Suppressor macrophage (primary cell): ENCODE measurements around the gene TTC33.
A peak's percentile ranks its signal among the peaks of the same experiment; 100 is the strongest.
"Not testable (repeated sequence)": the region's sequence is repeated elsewhere in the genome, so short reads cannot be mapped to it uniquely, and the experiment has no call there.

Source experiments
- DNase-seq, 4 experiments: peaks; one replicate each; pipeline ENCODE4 v3.0.0-alpha.2; 2020 to 2022

Gene TTC33

GRCh38 chr5:40679148-40679912 is 76.4 kb downstream of the TTC33 start:
- peak; percentile 95 to 99 (median 98) for DNase-seq

- no peak for DNase-seq
Observed at GRCh38 chr5:40678460-40679147, 77.2 kb downstream of the TTC33 start.

GRCh38 chr5:40678026-40678425 is 77.7 kb downstream of the TTC33 start:
- DNase-seq: peak; percentile 45 to 72 (median 62)

- no peak for DNase-seq
Observed at GRCh38 chr5:40677456-40677855, 78.3 kb downstream of the TTC33 start.

- no peak for DNase-seq
Observed at GRCh38 chr5:40676613-40677343, 79.0 kb downstream of the TTC33 start.

- DNase-seq: no peak
Observed at GRCh38 chr5:40675396-40676133, 80.2 kb downstream of the TTC33 start.

- no peak for DNase-seq
Observed at GRCh38 chr5:40674661-40675235, 81.0 kb downstream of the TTC33 start.

- DNase-seq: peak; percentile 61 to 90 (median 76)
Observed at GRCh38 chr5:40672425-40672824, 83.3 kb downstream of the TTC33 start.

GRCh38 chr5:40669606-40670390 is 86.0 kb downstream of the TTC33 start:
- DNase-seq: peak in 3 of 4 experiments; percentile 26 to 57 (median 39)

GRCh38 chr5:40667161-40667663 is 88.5 kb downstream of the TTC33 start:
- peak in 1 of 4 experiments; percentile 42 for DNase-seq

- DNase-seq: no peak
Observed at GRCh38 chr5:40666657-40667056, 89.1 kb downstream of the TTC33 start.

GRCh38 chr5:40665635-40666298 is 90.0 kb downstream of the TTC33 start:
- DNase-seq: no peak

GRCh38 chr5:40660751-40661150 is 95.0 kb downstream of the TTC33 start:
- DNase-seq: no peak

- no peak for DNase-seq
Observed at GRCh38 chr5:40656766-40657165, 99.0 kb downstream of the TTC33 start.

- DNase-seq: not testable (repeated sequence)
Observed at GRCh38 chr5:40656091-40656490, 99.7 kb downstream of the TTC33 start.

- DNase-seq: peak in 2 of 4 experiments; percentile 29 to 41
Observed at GRCh38 chr5:40655138-40655537, 100.6 kb downstream of the TTC33 start.

- DNase-seq: no peak
Observed at GRCh38 chr5:40654377-40654991, 101.3 kb downstream of the TTC33 start.

GRCh38 chr5:40653221-40654022 is 102.3 kb downstream of the TTC33 start:
- no peak for DNase-seq
